ENCODE measurements around the gene ANKRD35. TPM values are rescaled to one million over a fixed set of nuclear protein-coding genes. Genes with fewer than 3 reads are reported as not detected.

The ANKRD35 gene
- total RNA-seq, 3 donors from 2014 or later (not counting 1 experiment from before 2014, with no cell fraction given) = 0.14 to 0.23 (median 0.23) TPM

DNA sequence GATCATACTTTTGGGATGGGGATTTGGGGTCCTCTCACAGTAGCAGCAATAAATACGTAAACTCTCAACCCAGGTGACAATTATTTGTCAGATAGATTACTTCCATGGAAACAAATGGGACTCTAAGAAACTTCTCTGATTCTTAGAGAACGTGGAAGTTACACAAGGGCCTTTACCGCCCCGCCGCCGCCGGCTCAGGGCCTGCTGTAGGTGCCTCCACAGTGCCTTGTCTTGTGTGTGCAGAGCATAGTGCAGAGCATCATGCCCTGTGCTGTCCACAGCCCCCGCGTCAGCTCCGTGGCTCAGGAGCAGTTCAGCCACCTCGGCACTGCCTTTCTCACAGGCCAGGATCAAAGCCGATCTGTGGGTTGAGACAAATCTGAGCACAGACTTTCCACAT is 11.0 kb downstream of the ANKRD35 start:
- H3K4me1 ChIP-seq (ENCODE audit: control insufficient read depth, insufficient read depth, low read length) = peaks cover 15% of the 10 kb centered on the region
- 95% methylated on average over 12 of the region's 12 CpGs for WGBS (ENCODE audit: insufficient coverage)
- ATAC-seq (no peak), DNase-seq (no peak)
- H3K4me1 Mint-ChIP-seq = peaks cover 13 to 18% of the 10 kb centered on the region in 2 donors
- intact Hi-C loops (cut with micrococcal nuclease) = no loop called here
- H3K9me3 ChIP-seq (ENCODE audit: control insufficient read depth, insufficient read depth, low read length) = no peaks in the 10 kb centered on the region
- H3K4me3 ChIP-seq (ENCODE audit: low read length) = no peak overlapping the region
- H3K27me3 Mint-ChIP-seq (ENCODE audit: low read depth in 2 of 2) = peaks cover 17 to 18% of the 10 kb centered on the region in 2 donors
- no peaks in the 10 kb centered on the region for H3K9me3 Mint-ChIP-seq
- H3K36me3 Mint-ChIP-seq = no peaks in the 10 kb centered on the region
- TF ChIP-seq, protein P1, sequence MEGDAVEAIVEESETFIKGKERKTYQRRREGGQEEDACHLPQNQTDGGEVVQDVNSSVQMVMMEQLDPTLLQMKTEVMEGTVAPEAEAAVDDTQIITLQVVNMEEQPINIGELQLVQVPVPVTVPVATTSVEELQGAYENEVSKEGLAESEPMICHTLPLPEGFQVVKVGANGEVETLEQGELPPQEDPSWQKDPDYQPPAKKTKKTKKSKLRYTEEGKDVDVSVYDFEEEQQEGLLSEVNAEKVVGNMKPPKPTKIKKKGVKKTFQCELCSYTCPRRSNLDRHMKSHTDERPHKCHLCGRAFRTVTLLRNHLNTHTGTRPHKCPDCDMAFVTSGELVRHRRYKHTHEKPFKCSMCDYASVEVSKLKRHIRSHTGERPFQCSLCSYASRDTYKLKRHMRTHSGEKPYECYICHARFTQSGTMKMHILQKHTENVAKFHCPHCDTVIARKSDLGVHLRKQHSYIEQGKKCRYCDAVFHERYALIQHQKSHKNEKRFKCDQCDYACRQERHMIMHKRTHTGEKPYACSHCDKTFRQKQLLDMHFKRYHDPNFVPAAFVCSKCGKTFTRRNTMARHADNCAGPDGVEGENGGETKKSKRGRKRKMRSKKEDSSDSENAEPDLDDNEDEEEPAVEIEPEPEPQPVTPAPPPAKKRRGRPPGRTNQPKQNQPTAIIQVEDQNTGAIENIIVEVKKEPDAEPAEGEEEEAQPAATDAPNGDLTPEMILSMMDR (IDR thresholded peaks at IDR 0.05) = no peak
- H3K27me3 ChIP-seq (ENCODE audit: control insufficient read depth, insufficient read depth, low read length) = peaks cover 3% of the 10 kb centered on the region
- no peaks in the 10 kb centered on the region for H3K36me3 ChIP-seq (ENCODE audit: control insufficient read depth, insufficient read depth, low read length)
- H3K4me3 Mint-ChIP-seq = no peak overlapping the region
- H3K27ac Mint-ChIP-seq = no peak overlapping the region
- no peak overlapping the region for H3K27ac ChIP-seq (ENCODE audit: low read length)

DNA sequence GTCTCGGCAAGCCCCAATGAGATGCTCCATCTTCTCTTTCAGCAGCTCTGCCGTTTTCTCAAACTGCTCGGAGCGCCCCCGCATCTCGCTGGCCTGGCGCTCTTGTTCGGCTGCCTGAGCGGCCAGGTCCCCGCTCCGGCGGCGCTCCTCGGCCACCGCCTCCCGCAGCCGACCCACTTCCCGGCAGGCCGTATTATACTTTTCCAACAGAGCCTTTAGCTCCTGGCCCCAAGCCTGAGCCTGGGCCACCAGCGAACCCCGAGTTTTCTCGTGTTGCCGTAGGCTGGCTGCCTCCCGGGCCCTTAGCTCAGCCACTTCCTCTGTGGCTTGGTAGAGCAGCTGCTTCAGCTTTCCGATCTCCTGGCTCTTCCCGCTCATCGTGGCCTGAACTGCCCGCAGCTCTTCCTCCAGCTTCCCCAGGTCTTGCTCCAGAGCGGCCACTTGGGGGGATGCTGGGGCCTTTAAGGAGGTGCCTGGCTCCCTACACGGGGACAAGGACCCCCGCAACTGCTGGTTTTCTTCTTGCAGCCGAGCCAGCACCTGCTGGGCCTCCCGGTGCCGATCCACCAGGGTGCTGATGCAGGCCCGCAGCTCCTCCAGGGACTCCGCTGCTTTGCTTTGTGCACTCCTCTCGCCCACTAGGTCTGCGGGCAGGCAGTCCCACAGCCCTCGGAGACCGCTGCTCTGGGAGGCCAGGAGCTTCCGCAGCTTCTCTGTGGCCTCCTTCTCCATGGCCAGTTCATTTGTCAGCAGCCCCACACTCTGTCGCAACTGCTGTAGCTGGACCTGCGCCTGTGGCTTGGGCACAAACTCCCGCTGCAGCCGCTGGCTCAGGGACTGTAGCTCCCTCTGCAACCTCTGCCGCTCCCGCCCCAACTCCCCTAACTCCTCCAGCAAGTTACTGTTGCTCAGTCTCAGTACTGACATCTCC is 13.4 kb downstream of the ANKRD35 start:
- Mint-ChIP-seq H3K27ac (peak overlapping the region; percentile 69 to 86), H3K27me3 (ENCODE audit: low read depth in 2 of 2) (peaks cover 17 to 24% of the 10 kb centered on the region in 2 donors), H3K4me1 (peaks cover 13 to 18% of the 10 kb centered on the region in 2 donors), H3K36me3 (no peaks in the 10 kb centered on the region), H3K9me3 (no peaks in the 10 kb centered on the region), H3K4me3 (peak overlapping the region; percentile 84)
- H3K36me3 ChIP-seq (ENCODE audit: control insufficient read depth, insufficient read depth, low read length) = no peaks in the 10 kb centered on the region
- H3K9me3 ChIP-seq (ENCODE audit: control insufficient read depth, insufficient read depth, low read length) = no peaks in the 10 kb centered on the region
- H3K27me3 ChIP-seq (ENCODE audit: control insufficient read depth, insufficient read depth, low read length) = peaks cover 3% of the 10 kb centered on the region
- peak; percentile 69 to 84 (median 81) for ATAC-seq
- H3K4me3 ChIP-seq (ENCODE audit: low read length) = peak overlapping the region; percentile 15
- intact Hi-C loops (cut with micrococcal nuclease) = no loop called here
- DNase-seq = peak; percentile 25 to 63
- H3K4me1 ChIP-seq (ENCODE audit: control insufficient read depth, insufficient read depth, low read length) = peaks cover 15% of the 10 kb centered on the region
- WGBS (ENCODE audit: insufficient coverage) = 30% methylated on average over 47 of the region's 47 CpGs
- TF ChIP-seq, protein P1 (IDR thresholded peaks at IDR 0.05) = no peak
- H3K27ac ChIP-seq (ENCODE audit: low read length) = no peak overlapping the region

DNA sequence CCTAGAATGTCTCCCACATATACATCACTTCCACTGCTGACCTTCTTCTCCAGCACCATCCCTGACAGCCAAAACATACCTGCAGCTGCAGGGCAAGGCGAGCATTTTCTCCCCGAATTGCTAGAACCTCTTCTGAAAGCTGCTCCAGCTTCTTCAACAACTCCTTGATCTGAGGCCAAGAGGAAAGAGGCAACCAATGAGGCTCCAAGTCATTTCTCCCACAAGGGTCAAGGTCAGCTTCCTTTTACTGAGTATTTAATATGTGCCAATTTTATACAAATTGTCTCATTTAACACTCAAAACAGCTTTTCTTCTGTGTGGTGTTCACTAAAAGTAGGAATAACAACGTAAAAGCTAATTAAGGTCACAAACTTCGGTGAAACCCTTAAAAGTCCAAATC is 17.4 kb downstream of the ANKRD35 start:
- Mint-ChIP-seq H3K4me1 (peaks cover 13 to 18% of the 10 kb centered on the region in 2 donors), H3K9me3 (no peaks in the 10 kb centered on the region), H3K27ac (no peak overlapping the region), H3K36me3 (no peaks in the 10 kb centered on the region), H3K27me3 (ENCODE audit: low read depth in 2 of 2) (peaks cover 6 to 24% of the 10 kb centered on the region in 2 donors), H3K4me3 (no peak overlapping the region)
- DNase-seq = no peak
- Histone ChIP-seq H3K27ac (ENCODE audit: low read length) (no peak overlapping the region), H3K27me3 (ENCODE audit: control insufficient read depth, insufficient read depth, low read length) (no peaks in the 10 kb centered on the region), H3K4me3 (ENCODE audit: low read length) (no peak overlapping the region), H3K36me3 (ENCODE audit: control insufficient read depth, insufficient read depth, low read length) (no peaks in the 10 kb centered on the region), H3K9me3 (ENCODE audit: control insufficient read depth, insufficient read depth, low read length) (no peaks in the 10 kb centered on the region), H3K4me1 (ENCODE audit: control insufficient read depth, insufficient read depth, low read length) (peaks cover 15% of the 10 kb centered on the region)
- 96% methylated on average over 4 of the region's 4 CpGs for WGBS (ENCODE audit: insufficient coverage)
- no peak for ATAC-seq
- intact Hi-C loops (cut with micrococcal nuclease) = no loop called here
- TF ChIP-seq, protein P1 (IDR thresholded peaks at IDR 0.05) = no peak

All from natural killer cell (primary cell).